Trophoblast cell (in vitro differentiated cells and primary cell): ENCODE measurements around the gene TTC28.

ENCODE experiments used
- DNase-seq, 2 donors: peaks; one replicate each; pipeline ENCODE4 v3.0.0-alpha.2; 2016
- H2AFZ ChIP-seq: 2 replicates; pipeline ENCODE4 v1.6.1; 2013; ENCODE audit warnings: low read length, moderate library complexity, mild to moderate bottlenecking; ENCODE audit not compliant: insufficient read depth, poor library complexity
- H2AK5ac ChIP-seq: 2 replicates; pipeline ENCODE4 v1.6.1; 2013; ENCODE audit warnings: mild to moderate bottlenecking, low read length
- H2BK120ac ChIP-seq: 2 replicates; pipeline ENCODE4 v1.6.1; 2013; ENCODE audit warnings: low read length, mild to moderate bottlenecking, moderate library complexity; ENCODE audit not compliant: insufficient read depth, poor library complexity
- H2BK12ac ChIP-seq: 2 replicates; pipeline ENCODE4 v1.6.1; 2013; ENCODE audit warnings: mild to moderate bottlenecking, low read length, moderate library complexity
- H2BK5ac ChIP-seq: 2 replicates; pipeline ENCODE4 v1.6.1; 2013; ENCODE audit warnings: low read length, low read depth, moderate library complexity, mild to moderate bottlenecking; ENCODE audit not compliant: poor library complexity
- H3K14ac ChIP-seq: 2 replicates; pipeline ENCODE4 v1.6.1; 2013; ENCODE audit warnings: mild to moderate bottlenecking, low read length
- H3K18ac ChIP-seq: 2 replicates; pipeline ENCODE4 v1.6.1; 2013; ENCODE audit warnings: mild to moderate bottlenecking, low read length
- H3K23ac ChIP-seq: 2 replicates; pipeline ENCODE4 v1.6.1; 2013; ENCODE audit warnings: low read length
- H3K27ac ChIP-seq: 2 replicates; pipeline ENCODE4 v1.5.1; 2013; ENCODE audit warnings: low read depth, mild to moderate bottlenecking, inconsistent platforms, low read length, moderate library complexity
- H3K27me3 ChIP-seq: 2 replicates; pipeline ENCODE4 v1.6.1; 2013; ENCODE audit warnings: inconsistent platforms, mild to moderate bottlenecking, low read length, moderate library complexity; ENCODE audit not compliant: insufficient read depth
- H3K36me3 ChIP-seq, 2 experiments: 1 replicate in 1 of 2; 2 replicates in 1 of 2; pipeline ENCODE4 v1.6.1; 2013; ENCODE audit warnings: low read length in 2 of 2, mild to moderate bottlenecking in 2 of 2, moderate library complexity in 1 of 2; ENCODE audit not compliant: insufficient read depth in 2 of 2, control insufficient read depth in 1 of 2
- H3K4ac ChIP-seq: 2 replicates; pipeline ENCODE4 v1.6.1; 2013; ENCODE audit warnings: low read depth, mild to moderate bottlenecking, low read length, moderate library complexity
- H3K4me1 ChIP-seq, 2 experiments: 1 replicate in 1 of 2; 2 replicates in 1 of 2; pipeline ENCODE4 v1.6.1; 2013; ENCODE audit warnings: low read length in 2 of 2, mild to moderate bottlenecking in 2 of 2, moderate library complexity in 1 of 2; ENCODE audit not compliant: insufficient read depth in 2 of 2, control insufficient read depth in 1 of 2
- H3K4me2 ChIP-seq: 2 replicates; pipeline ENCODE4 v1.6.1; 2013; ENCODE audit warnings: inconsistent platforms, mild to moderate bottlenecking, low read length, moderate library complexity
- H3K4me3 ChIP-seq: 2 replicates; pipeline ENCODE4 v1.5.1; 2013; ENCODE audit warnings: mild to moderate bottlenecking, low read depth, low read length, inconsistent platforms
- H3K79me1 ChIP-seq: one replicate; pipeline ENCODE4 v1.6.1; 2013; ENCODE audit warnings: low read length
- H3K79me2 ChIP-seq: 2 replicates; pipeline ENCODE4 v1.6.1; 2013; ENCODE audit warnings: low read length, mild to moderate bottlenecking; ENCODE audit not compliant: control insufficient read depth, insufficient read depth, poor library complexity
- H3K9ac ChIP-seq: 2 replicates; pipeline ENCODE4 v1.6.1; 2013; ENCODE audit warnings: mild to moderate bottlenecking, low read length
- H3K9me3 ChIP-seq: 2 replicates; pipeline ENCODE4 v1.6.1; 2013; ENCODE audit warnings: low read depth, mild to moderate bottlenecking, control low read depth, inconsistent platforms, low read length; ENCODE audit not compliant: insufficient read depth
- H4K12ac ChIP-seq: 2 replicates; pipeline ENCODE4 v1.6.1; 2013; ENCODE audit warnings: low read depth, mild to moderate bottlenecking, low read length, moderate library complexity
- H4K8ac ChIP-seq: 2 replicates; pipeline ENCODE4 v1.6.1; 2013; ENCODE audit warnings: low read depth, mild to moderate bottlenecking, low read length, moderate library complexity
- H4K91ac ChIP-seq: one replicate; pipeline ENCODE4 v1.6.1; 2013; ENCODE audit warnings: low read depth, mild to moderate bottlenecking, low read length, moderate library complexity
- WGBS: extraction: QIAGEN DNeasy Blood & Tissue Kit; methylation state at CpG from one replicate; pipeline ENCODE4 v1.1.7; 2013; ENCODE audit warnings: missing lambda C conversion rate; ENCODE audit not compliant: insufficient read length, insufficient coverage; ENCODE audit errors: extremely low coverage; 5-methylcytosine and 5-hydroxymethylcytosine counted together

The TTC28 gene

DNA sequence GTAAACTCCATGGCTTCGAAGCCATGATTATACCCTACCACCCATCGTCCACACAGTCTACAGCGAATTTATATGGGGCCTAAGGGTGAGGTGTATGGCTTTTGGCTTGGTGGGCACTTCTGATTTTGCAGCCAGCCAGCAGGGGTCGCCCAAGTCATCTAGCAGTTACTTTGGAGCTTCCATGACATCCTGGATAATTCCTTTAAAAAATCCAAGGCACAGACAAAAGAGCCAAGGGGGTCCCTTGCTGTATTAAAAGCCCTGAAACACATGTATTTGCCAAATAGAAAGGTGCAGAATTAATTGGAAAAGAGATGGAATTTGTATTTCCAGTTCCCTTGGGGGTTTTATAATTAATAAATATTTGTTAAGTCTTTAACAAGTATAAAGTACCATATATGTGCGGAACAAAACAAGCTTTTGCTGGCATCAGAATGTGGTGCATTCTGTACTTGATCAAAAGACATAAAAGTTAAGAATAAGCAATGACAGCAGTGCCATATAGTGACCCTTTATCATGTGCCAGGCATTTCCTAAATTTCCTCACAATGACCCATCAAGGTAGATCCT, 627.8 kb downstream of the TTC28 start:
- no CpG with 5 or more reads among the region's 5 CpGs for WGBS

DNA sequence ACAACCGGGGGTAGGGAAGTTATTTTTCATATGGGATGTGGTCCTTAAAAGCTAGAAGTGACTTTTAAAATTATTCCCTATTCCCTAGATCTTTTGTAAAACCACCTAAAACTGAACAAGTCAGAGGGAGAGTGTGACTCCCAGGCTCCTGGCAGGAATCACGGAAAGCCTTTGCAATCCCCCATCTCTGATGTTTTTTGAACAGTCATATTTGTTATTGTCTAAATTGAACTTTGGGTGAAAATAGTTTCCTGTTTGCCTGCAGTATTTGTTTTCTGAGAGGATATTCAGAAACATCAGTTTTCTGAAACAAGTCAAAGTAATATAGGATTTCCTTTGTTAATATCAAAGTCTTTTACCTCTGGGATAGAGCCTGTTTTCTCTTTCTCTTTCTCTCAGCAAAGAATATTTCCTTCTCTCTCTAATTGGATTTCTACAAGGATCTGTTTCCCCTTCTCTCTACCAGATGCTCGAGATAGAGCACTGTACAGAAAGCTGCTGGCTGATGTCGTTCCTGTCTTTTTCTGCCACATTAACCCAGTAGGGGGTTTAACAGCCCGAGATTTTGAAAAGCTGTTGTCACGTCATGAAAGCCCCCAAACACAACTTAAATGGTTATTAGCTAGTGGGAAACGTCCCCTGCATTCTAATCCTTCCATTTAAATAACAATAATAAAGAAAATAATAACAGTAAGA, 628.4 kb downstream of the TTC28 start:
- Histone ChIP-seq H3K4ac (no peak overlapping the region), H3K18ac (no peak overlapping the region), H3K9ac (no peak overlapping the region), H3K27me3 (no peaks in the 10 kb centered on the region), H3K4me2 (no peak overlapping the region), H3K9me3 (peaks cover 4% of the 10 kb centered on the region), H2BK12ac (no peak overlapping the region), H3K79me1 (no peaks in the 10 kb centered on the region), H3K23ac (no peak overlapping the region), H4K8ac (no peak overlapping the region), H2BK120ac (no peak overlapping the region), H2BK5ac (no peak overlapping the region), H3K79me2 (no peaks in the 10 kb centered on the region), H3K36me3 (no peaks in the 10 kb centered on the region), H3K14ac (no peak overlapping the region), H3K27ac (no peak overlapping the region), H2AFZ (no peak overlapping the region), H3K4me3 (no peak overlapping the region), H4K91ac (no peak overlapping the region), H4K12ac (no peak overlapping the region), H3K4me1 (no peaks in the 10 kb centered on the region), H2AK5ac (no peak overlapping the region)
- DNase-seq: no peak
- no CpG with 5 or more reads among the region's 7 CpGs for WGBS

More for the DNA sequence above, 627.8 kb downstream of the TTC28 start:
- Histone ChIP-seq H3K4ac (no peak overlapping the region), H3K79me2 (no peaks in the 10 kb centered on the region), H3K4me1 (no peaks in the 10 kb centered on the region), H2BK120ac (no peak overlapping the region), H2AK5ac (no peak overlapping the region), H4K12ac (no peak overlapping the region), H3K27me3 (no peaks in the 10 kb centered on the region), H2AFZ (no peak overlapping the region), H2BK12ac (no peak overlapping the region), H4K91ac (no peak overlapping the region), H3K23ac (no peak overlapping the region), H3K27ac (no peak overlapping the region), H4K8ac (no peak overlapping the region), H3K79me1 (no peaks in the 10 kb centered on the region), H3K18ac (no peak overlapping the region), H3K14ac (no peak overlapping the region), H3K4me3 (no peak overlapping the region), H2BK5ac (no peak overlapping the region), H3K36me3 (no peaks in the 10 kb centered on the region), H3K9ac (no peak overlapping the region), H3K9me3 (peaks cover 4% of the 10 kb centered on the region), H3K4me2 (no peak overlapping the region)
- DNase-seq: peak; percentile 54 to 75

DNA sequence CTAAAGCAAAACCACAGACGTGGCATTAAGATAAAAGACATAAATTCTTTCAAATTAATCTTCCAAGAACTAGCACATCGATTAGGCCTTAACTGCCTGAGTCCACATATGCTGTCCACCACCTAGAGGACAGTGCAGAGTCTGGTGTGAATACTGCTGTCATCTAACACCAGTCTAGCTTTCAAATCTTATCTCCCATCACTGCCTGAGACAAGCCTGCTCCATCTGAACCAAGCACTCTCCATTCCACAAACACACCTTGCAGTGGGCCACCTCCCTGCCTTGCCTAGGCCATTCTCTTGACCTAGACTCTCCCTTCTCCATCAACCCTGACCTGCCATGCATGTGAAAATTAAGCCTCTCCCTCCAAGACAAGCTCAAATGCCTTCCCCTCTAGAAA, 631.1 kb downstream of the TTC28 start:
- Histone ChIP-seq H3K4me3 (no peak overlapping the region), H4K8ac (no peak overlapping the region), H2BK120ac (no peak overlapping the region), H3K9me3 (peaks cover 2% of the 10 kb centered on the region), H4K91ac (no peak overlapping the region), H3K4me2 (no peak overlapping the region), H3K36me3 (no peaks in the 10 kb centered on the region), H2BK5ac (no peak overlapping the region), H3K79me1 (no peaks in the 10 kb centered on the region), H3K14ac (no peak overlapping the region), H2AFZ (no peak overlapping the region), H3K9ac (no peak overlapping the region), H3K27ac (no peak overlapping the region), H3K4me1 (no peaks in the 10 kb centered on the region), H2AK5ac (no peak overlapping the region), H4K12ac (no peak overlapping the region), H3K27me3 (no peaks in the 10 kb centered on the region), H3K79me2 (no peaks in the 10 kb centered on the region), H3K18ac (no peak overlapping the region), H2BK12ac (no peak overlapping the region), H3K23ac (no peak overlapping the region), H3K4ac (no peak overlapping the region)
- no peak for DNase-seq
- WGBS: no CpG with 5 or more reads among the region's 2 CpGs

DNA sequence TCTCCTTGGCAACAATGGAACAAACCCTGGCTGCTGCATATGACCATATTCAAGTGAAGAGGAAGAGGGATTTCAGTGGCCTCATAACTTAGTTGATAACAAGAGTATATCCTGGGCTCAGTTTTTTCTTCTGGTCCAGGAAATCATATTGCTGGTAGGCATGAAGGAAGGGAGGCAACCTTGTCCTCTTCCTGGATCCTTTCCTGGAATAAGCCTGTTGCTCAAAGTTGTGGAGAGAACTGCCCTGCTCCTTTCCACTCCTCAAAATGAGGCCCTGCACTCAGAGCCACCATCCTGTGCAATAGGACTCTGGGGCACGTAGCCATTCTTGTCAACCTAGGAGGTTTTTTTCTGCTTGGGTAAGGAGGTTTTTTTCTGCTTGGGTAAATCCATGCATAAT, 631.9 kb downstream of the TTC28 start:
- H2AK5ac ChIP-seq: no peak overlapping the region
- no peak overlapping the region for H3K4me3 ChIP-seq
- no peak overlapping the region for H2BK120ac ChIP-seq
- H4K12ac ChIP-seq: no peak overlapping the region
- no peak overlapping the region for H2AFZ ChIP-seq
- H3K9ac ChIP-seq: no peak overlapping the region
- no peak overlapping the region for H4K8ac ChIP-seq
- H3K79me1 ChIP-seq: no peaks in the 10 kb centered on the region
- no peak overlapping the region for H3K23ac ChIP-seq
- H3K36me3 ChIP-seq: no peaks in the 10 kb centered on the region
- no peak overlapping the region for H3K27ac ChIP-seq
- no peak overlapping the region for H3K14ac ChIP-seq
- no peak overlapping the region for H3K18ac ChIP-seq
- H2BK12ac ChIP-seq: no peak overlapping the region
- no peak overlapping the region for H3K4ac ChIP-seq
- WGBS: no CpG with 5 or more reads among the region's 1 CpG
- H4K91ac ChIP-seq: no peak overlapping the region
- H3K79me2 ChIP-seq: no peaks in the 10 kb centered on the region
- no peaks in the 10 kb centered on the region for H3K4me1 ChIP-seq
- no peak overlapping the region for H3K4me2 ChIP-seq
- H2BK5ac ChIP-seq: no peak overlapping the region
- H3K27me3 ChIP-seq: no peaks in the 10 kb centered on the region
- DNase-seq: no peak
- peaks cover 2% of the 10 kb centered on the region for H3K9me3 ChIP-seq
